ENCODE measurements around the gene NIPAL4.

Gene NIPAL4

DNA sequence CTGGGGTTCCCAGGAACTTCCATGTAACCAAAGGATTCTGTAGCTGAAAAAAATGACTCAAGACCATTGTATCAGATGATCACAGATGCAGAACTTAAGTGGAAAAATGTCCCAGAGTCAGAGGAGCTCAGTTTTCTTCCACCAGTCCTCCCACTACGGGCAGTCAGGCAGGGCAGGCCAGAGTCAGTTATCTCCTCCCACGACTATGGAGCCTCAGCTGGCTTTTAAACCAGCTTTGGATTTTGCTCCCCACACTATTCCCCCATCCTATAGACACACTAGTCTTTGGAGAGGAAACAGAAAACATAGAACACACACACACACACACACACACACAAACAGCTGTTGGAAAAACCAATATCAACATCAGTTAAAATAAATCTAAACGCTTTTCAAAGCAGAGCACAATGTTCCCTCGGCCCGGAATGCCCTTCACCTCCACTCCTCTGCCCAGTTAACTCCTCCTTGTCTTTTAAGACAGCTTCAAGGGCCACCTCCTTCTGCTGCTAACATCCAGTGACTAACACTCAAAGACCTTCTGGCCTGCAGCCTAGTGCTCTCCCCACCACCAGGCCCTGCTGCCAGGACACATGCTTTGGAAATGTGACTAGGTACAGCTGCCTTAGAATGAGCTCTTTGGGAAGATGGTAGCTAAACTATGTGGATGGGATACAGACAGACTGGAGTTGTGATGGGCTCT, 56.8 kb downstream of the NIPAL4 start:
- WGBS, 2 experiments (ENCODE audit: insufficient coverage in 2 of 2), result 86 to 95% methylated on average over 3 to 5 of the region's 5 CpGs
- Histone ChIP-seq H3K4me1 (ENCODE audit: control insufficient read depth, insufficient read depth, low read length, poor library complexity, severe bottlenecking) (peaks cover 46% of the 10 kb centered on the region), H3K27ac (ENCODE audit: low read depth, low read length, severe bottlenecking) (peak overlapping the region; percentile 84), H3K9me3 (ENCODE audit: control insufficient read depth, low read length) (no peaks in the 10 kb centered on the region), H3K36me3 (ENCODE audit: control insufficient read depth, insufficient read depth, low read length) (peaks cover 92% of the 10 kb centered on the region), H3K4me3 (ENCODE audit: extremely low read depth, insufficient read depth, low read length, poor library complexity, severe bottlenecking) (no peak overlapping the region)

DNA sequence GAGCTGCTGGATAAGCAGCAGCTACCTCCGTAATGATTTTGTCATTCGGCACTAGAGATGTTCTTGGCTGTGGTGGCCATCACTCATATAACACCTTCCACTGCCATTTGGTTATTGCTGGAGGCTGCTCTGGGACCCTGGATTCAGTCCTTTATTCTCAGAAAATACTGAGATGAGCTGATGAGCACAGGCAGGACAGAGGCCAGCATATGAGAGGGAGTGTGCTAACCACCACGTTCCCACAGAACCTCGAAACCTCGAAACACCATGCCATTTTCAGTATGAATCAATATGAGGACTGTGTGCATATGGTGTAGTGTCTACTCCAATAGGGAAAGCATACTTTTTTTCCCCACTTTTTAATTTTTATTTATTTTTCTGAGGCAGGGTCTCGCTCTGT, 59.0 kb downstream of the NIPAL4 start:
- no peak overlapping the region for H3K4me3 ChIP-seq (ENCODE audit: extremely low read depth, insufficient read depth, low read length, poor library complexity, severe bottlenecking)
- whole genome bisulfite sequencing, 2 experiments (ENCODE audit: insufficient coverage in 2 of 2), result 95 to 100% methylated on average over 2 to 4 of the region's 6 CpGs
- peaks cover 26% of the 10 kb centered on the region for H3K4me1 ChIP-seq (ENCODE audit: control insufficient read depth, insufficient read depth, low read length, poor library complexity, severe bottlenecking)
- H3K27ac ChIP-seq (ENCODE audit: low read depth, low read length, severe bottlenecking), result no peak overlapping the region
- H3K9me3 ChIP-seq (ENCODE audit: control insufficient read depth, low read length), result no peaks in the 10 kb centered on the region
- H3K36me3 ChIP-seq (ENCODE audit: control insufficient read depth, insufficient read depth, low read length), result peaks cover 96% of the 10 kb centered on the region

DNA sequence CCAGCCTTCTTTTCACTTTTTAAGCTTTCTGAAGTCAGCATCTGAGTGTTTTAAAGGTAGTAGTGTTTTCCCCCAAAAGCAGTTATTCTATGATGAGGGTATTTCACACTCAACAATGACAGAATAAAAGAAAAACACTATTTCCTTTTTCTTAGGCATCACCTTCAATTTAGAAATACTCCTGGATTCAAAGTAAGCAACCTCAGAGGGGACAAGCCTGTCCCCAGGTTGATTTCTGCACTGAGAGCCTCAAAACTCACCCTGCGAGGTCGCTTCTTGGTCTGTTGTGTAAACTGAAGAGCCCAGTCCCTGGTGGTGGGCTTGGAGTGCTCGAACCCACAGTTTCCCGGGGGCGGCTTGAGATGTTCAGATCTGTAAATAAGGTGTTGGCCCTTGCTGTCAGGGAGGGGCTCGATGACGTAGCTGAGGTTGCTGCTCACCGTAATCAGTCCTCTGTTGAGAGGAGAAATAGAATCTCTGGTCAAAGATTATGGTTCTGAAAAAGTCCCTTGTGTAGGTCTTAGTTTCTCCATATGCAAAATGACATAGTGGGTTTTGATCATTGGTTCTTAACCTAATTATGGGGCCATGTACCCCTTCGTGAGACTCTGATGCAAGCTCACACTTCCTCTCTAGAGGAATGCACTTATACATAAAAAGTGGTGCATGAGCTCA, 59.7 kb downstream of the NIPAL4 start:
- Histone ChIP-seq H3K4me3 (ENCODE audit: extremely low read depth, insufficient read depth, low read length, poor library complexity, severe bottlenecking) (no peak overlapping the region), H3K9me3 (ENCODE audit: control insufficient read depth, low read length) (no peaks in the 10 kb centered on the region), H3K27ac (ENCODE audit: low read depth, low read length, severe bottlenecking) (no peak overlapping the region), H3K36me3 (ENCODE audit: control insufficient read depth, insufficient read depth, low read length) (peaks cover 96% of the 10 kb centered on the region), H3K4me1 (ENCODE audit: control insufficient read depth, insufficient read depth, low read length, poor library complexity, severe bottlenecking) (peaks cover 26% of the 10 kb centered on the region)
- WGBS, 2 experiments (ENCODE audit: insufficient coverage in 2 of 2), result 94 to 97% methylated on average over 6 to 8 of the region's 9 CpGs

DNA sequence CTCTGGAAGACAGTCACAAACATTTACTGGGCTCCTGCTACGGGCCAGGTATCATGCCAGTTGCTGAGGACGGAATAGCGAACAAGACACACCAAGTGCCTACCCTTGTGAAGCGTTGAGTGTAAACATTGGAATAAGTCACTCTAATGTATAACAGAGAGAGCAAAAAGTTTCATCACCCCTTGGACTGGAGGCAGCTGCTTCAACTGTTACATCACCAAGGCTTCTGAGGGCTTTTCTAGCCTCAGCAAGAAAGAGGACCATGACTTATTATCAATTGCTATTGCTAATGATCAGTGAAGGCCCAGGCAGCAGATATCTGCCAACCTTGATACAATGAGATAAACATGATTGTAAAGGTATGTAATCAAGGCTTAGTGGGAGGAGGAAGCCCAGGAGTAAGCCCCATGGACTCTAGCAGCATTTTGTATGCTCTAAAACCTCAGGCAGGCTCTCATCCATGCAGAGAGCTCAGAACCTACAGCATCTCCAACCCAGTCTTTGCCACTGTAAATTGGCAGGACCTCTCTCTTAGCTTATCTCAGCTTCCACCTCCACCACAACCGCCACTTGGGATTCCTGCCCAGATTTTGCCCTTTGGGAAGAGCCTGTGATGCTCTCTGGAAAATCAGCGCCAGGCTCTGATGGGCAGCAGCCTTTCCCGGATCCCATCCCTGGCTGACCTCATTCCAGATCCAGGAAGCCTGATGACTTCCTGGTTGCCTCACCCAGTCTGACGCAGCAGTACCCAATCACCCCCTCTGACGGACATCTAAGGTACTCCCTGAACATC, 61.1 kb downstream of the NIPAL4 start:
- Histone ChIP-seq H3K9me3 (ENCODE audit: control insufficient read depth, low read length) (no peaks in the 10 kb centered on the region), H3K36me3 (ENCODE audit: control insufficient read depth, insufficient read depth, low read length) (peaks cover 93% of the 10 kb centered on the region), H3K4me3 (ENCODE audit: extremely low read depth, insufficient read depth, low read length, poor library complexity, severe bottlenecking) (no peak overlapping the region), H3K4me1 (ENCODE audit: control insufficient read depth, insufficient read depth, low read length, poor library complexity, severe bottlenecking) (peaks cover 26% of the 10 kb centered on the region), H3K27ac (ENCODE audit: low read depth, low read length, severe bottlenecking) (no peak overlapping the region)
- 97 to 99% methylated on average over 7 to 9 of the region's 9 CpGs for whole genome bisulfite sequencing, 2 experiments (ENCODE audit: insufficient coverage in 2 of 2)

DNA sequence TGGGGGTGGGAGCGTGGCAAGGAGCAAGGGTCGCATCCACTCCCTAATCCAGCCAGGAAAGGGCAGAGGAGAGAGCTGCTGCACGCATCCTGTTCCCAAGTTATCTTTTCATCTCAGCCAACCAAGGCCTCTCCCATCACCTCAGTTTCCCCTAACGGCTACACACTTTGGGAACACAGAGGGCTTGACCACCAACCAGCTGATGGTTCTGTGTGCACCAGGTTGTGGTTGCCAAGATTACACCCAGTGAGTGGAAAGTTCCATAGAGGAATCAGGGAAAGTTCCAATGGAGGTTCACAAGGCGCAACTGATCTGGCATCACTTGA, 61.7 kb downstream of the NIPAL4 start:
- H3K4me3 ChIP-seq (ENCODE audit: extremely low read depth, insufficient read depth, low read length, poor library complexity, severe bottlenecking), result no peak overlapping the region

DNA sequence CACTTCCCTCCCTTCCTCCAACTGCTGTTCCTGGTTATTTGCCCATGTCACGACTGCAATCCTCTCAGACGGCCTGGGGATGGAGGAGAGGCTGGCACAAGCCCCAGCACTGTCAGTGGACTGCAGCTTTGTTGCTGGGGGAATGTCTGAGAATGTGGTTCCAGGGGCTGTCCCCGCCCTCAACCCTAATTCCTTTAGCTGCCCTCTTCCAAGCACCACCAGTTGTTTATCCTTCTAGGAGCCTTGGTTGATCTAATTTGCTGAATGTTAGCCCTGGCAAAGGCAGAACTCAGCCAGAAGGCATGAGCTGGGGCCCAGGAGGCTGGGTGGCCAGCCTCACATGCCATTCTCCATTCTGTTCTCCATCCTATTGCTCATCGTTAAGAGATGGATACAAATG, 64.0 kb downstream of the NIPAL4 start:
- H3K9me3 ChIP-seq (ENCODE audit: control insufficient read depth, low read length), result no peaks in the 10 kb centered on the region
- H3K36me3 ChIP-seq (ENCODE audit: control insufficient read depth, insufficient read depth, low read length), result peaks cover 93% of the 10 kb centered on the region
- WGBS, 2 experiments (ENCODE audit: insufficient coverage in 2 of 2), result 83% methylated on average over 1 of the region's 4 CpGs; no CpG with 5 or more reads in 1 of the 2 experiments
- no peak overlapping the region for H3K4me3 ChIP-seq (ENCODE audit: extremely low read depth, insufficient read depth, low read length, poor library complexity, severe bottlenecking)
- H3K4me1 ChIP-seq (ENCODE audit: control insufficient read depth, insufficient read depth, low read length, poor library complexity, severe bottlenecking), result peaks cover 5% of the 10 kb centered on the region
- peak overlapping the region; percentile 26 for H3K27ac ChIP-seq (ENCODE audit: low read depth, low read length, severe bottlenecking)

More for the DNA sequence above, 61.7 kb downstream of the NIPAL4 start:
- Histone ChIP-seq H3K4me1 (ENCODE audit: control insufficient read depth, insufficient read depth, low read length, poor library complexity, severe bottlenecking) (peaks cover 21% of the 10 kb centered on the region), H3K9me3 (ENCODE audit: control insufficient read depth, low read length) (no peaks in the 10 kb centered on the region), H3K36me3 (ENCODE audit: control insufficient read depth, insufficient read depth, low read length) (peaks cover 93% of the 10 kb centered on the region), H3K27ac (ENCODE audit: low read depth, low read length, severe bottlenecking) (no peak overlapping the region)
- 100% methylated on average over 4 of the region's 5 CpGs for WGBS, 2 experiments (ENCODE audit: insufficient coverage in 2 of 2)

Measured in mesodermal cell (in vitro differentiated cells).